ENCODE results near the gene LRRC36. TPM values are rescaled to one million over a fixed set of nuclear protein-coding genes. Genes with fewer than 3 reads are reported as not detected.
A peak's percentile ranks its signal among the peaks of the same experiment; 100 is the strongest.

Gene LRRC36
- total and polyA plus RNA-seq, 2 of the 13 experiments (the other 11 are each of a cell fraction or from before 2014, with no cell fraction given) = 0.12 to 0.15 TPM

DNA sequence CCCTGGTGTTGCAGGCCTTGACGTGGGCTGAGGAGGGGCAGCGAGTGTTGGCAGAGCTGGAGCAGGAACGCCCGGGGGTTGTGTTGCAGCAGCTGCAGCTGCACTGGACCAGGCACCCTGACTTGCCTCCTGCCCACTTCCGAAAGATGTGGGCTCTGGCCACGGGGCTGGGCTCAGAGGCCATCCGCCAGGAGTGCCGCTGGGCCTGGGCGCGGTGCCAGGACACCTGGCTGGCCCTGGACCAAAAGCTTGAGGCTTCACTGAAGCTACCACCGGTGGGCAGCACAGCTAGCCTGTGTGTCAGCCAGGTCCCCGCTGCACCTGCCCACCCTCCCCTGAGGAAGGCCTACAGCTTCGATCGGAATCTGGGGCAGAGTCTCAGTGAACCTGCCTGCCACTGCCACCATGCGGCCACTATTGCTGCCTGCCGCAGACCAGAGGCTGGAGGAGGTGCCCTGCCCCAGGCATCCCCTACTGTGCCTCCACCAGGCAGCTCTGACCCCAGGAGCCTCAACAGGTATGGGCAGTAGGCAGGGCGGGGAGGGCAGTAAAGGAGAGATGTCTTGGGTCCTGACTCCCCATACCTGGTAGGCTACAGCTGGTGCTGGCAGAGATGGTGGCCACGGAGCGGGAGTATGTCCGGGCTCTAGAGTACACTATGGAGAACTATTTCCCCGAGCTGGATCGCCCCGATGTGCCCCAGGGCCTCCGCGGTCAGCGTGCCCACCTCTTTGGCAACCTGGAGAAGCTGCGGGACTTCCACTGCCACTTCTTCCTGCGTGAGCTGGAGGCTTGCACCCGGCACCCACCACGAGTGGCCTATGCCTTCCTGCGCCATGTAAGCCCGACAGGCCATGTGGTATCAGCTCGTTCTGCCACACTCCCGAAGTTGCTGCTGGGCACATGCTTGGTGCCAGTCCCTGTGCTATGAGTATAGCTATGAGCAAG lies 41.6 kb upstream of the LRRC36 start (continued):
- TF ChIP-seq ZKSCAN5 (CRISPR knock-in tag; IDR thresholded peaks at IDR 0.05) (no peak), YEATS2 (CRISPR knock-in tag; IDR thresholded peaks at IDR 0.05; ENCODE audit: borderline replicate concordance) (no peak), ZNF335 (CRISPR knock-in tag; IDR thresholded peaks at IDR 0.05) (no peak), ZNF615 (CRISPR knock-in tag; IDR thresholded peaks at IDR 0.05; ENCODE audit: borderline replicate concordance) (no peak), GATAD1 (CRISPR knock-in tag; IDR thresholded peaks at IDR 0.05) (no peak), ZNF563 (CRISPR knock-in tag; IDR thresholded peaks at IDR 0.05) (no peak), ZNF17 (CRISPR knock-in tag; IDR thresholded peaks at IDR 0.05) (no peak), HDAC2 (CRISPR knock-in tag; IDR thresholded peaks at IDR 0.05) (no peak), KLF9 (CRISPR knock-in tag; IDR thresholded peaks at IDR 0.05; ENCODE audit: low read depth) (no peak), ZNF780A (CRISPR knock-in tag; IDR thresholded peaks at IDR 0.05) (no peak), XBP1 (CRISPR knock-in tag; IDR thresholded peaks at IDR 0.05) (no peak), WIZ (CRISPR knock-in tag; IDR thresholded peaks at IDR 0.05) (no peak), SMYD3 (CRISPR knock-in tag; IDR thresholded peaks at IDR 0.05) (no peak), ZNF30 (CRISPR knock-in tag; IDR thresholded peaks at IDR 0.05) (no peak), ZSCAN9 (CRISPR knock-in tag; IDR thresholded peaks at IDR 0.05; ENCODE audit: borderline replicate concordance) (no peak), MEIS2 (CRISPR knock-in tag; IDR thresholded peaks at IDR 0.05) (peak; percentile 60; the same call in 1 of the 2 replicates)
- TF ChIP-seq, protein P1, sequence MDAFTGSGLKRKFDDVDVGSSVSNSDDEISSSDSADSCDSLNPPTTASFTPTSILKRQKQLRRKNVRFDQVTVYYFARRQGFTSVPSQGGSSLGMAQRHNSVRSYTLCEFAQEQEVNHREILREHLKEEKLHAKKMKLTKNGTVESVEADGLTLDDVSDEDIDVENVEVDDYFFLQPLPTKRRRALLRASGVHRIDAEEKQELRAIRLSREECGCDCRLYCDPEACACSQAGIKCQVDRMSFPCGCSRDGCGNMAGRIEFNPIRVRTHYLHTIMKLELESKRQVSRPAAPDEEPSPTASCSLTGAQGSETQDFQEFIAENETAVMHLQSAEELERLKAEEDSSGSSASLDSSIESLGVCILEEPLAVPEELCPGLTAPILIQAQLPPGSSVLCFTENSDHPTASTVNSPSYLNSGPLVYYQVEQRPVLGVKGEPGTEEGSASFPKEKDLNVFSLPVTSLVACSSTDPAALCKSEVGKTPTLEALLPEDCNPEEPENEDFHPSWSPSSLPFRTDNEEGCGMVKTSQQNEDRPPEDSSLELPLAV (CRISPR knock-in tag; conservative IDR thresholded peaks at IDR 0.05; ENCODE audit: low read depth) = no peak
- TF ChIP-seq, protein P2, sequence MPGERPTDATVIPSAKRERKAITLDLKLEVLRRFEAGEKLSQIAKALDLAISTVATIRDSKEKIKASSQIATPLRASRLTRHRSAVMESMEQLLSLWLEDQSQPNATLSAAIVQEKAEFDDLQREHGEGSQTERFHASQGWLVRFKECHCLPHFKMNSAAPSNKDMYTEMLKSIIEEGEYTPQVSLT (CRISPR knock-in tag; IDR thresholded peaks at IDR 0.05; ENCODE audit: borderline replicate concordance, low read depth) = no peak
- TF ChIP-seq, protein P3, sequence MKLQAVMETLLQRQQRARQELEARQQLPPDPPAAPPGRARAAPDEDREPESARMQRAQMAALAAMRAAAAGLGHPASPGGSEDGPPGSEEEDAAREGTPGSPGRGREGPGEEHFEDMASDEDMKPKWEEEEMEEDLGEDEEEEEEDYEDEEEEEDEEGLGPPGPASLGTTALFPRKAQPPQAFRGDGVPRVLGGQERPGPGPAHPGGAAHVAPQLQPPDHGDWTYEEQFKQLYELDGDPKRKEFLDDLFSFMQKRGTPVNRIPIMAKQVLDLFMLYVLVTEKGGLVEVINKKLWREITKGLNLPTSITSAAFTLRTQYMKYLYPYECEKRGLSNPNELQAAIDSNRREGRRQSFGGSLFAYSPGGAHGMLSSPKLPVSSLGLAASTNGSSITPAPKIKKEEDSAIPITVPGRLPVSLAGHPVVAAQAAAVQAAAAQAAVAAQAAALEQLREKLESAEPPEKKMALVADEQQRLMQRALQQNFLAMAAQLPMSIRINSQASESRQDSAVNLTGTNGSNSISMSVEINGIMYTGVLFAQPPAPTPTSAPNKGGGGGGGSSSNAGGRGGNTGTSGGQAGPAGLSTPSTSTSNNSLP (IDR thresholded peaks at IDR 0.05; ENCODE audit: low read depth, low read length) = no peak
- TF ChIP-seq, protein P4, sequence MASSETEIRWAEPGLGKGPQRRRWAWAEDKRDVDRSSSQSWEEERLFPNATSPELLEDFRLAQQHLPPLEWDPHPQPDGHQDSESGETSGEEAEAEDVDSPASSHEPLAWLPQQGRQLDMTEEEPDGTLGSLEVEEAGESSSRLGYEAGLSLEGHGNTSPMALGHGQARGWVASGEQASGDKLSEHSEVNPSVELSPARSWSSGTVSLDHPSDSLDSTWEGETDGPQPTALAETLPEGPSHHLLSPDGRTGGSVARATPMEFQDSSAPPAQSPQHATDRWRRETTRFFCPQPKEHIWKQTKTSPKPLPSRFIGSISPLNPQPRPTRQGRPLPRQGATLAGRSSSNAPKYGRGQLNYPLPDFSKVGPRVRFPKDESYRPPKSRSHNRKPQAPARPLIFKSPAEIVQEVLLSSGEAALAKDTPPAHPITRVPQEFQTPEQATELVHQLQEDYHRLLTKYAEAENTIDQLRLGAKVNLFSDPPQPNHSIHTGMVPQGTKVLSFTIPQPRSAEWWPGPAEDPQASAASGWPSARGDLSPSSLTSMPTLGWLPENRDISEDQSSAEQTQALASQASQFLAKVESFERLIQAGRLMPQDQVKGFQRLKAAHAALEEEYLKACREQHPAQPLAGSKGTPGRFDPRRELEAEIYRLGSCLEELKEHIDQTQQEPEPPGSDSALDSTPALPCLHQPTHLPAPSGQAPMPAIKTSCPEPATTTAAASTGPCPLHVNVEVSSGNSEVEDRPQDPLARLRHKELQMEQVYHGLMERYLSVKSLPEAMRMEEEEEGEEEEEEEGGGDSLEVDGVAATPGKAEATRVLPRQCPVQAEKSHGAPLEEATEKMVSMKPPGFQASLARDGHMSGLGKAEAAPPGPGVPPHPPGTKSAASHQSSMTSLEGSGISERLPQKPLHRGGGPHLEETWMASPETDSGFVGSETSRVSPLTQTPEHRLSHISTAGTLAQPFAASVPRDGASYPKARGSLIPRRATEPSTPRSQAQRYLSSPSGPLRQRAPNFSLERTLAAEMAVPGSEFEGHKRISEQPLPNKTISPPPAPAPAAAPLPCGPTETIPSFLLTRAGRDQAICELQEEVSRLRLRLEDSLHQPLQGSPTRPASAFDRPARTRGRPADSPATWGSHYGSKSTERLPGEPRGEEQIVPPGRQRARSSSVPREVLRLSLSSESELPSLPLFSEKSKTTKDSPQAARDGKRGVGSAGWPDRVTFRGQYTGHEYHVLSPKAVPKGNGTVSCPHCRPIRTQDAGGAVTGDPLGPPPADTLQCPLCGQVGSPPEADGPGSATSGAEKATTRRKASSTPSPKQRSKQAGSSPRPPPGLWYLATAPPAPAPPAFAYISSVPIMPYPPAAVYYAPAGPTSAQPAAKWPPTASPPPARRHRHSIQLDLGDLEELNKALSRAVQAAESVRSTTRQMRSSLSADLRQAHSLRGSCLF (CRISPR knock-in tag; IDR thresholded peaks at IDR 0.05; ENCODE audit: borderline replicate concordance) = no peak
- TF ChIP-seq, protein P5, sequence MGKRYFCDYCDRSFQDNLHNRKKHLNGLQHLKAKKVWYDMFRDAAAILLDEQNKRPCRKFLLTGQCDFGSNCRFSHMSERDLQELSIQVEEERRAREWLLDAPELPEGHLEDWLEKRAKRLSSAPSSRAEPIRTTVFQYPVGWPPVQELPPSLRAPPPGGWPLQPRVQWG (CRISPR knock-in tag; IDR thresholded peaks at IDR 0.05; ENCODE audit: borderline replicate concordance, low read depth) = no peak
